ENCODE data around the gene IL22.

GRCh38 chr12:68231229-68231628 is 22.2 kb downstream of the IL22 start:
- TF ChIP-seq GATA2 (IDR thresholded peaks at IDR 0.05; ENCODE audit: low read depth, low read length) (no peak), GATA3 (IDR thresholded peaks at IDR 0.05; ENCODE audit: low read depth, low read length) (no peak)

Data from SH-SY5Y (cell line).